Lower lobe of right lung (tissue), 2 donors: ENCODE measurements around the gene B4GALT5. TPM values are rescaled to one million over a fixed set of nuclear protein-coding genes. Genes with fewer than 3 reads are reported as not detected.

Source experiments
- ATAC-seq, 2 donors: fragments of 200-7000 bp; cut with Tn5 transposase; one replicate each; pipeline ENCODE4 v1.9.1; 2020 to 2022; ENCODE audit warnings: mild to moderate bottlenecking in 2 of 2, moderate library complexity in 2 of 2
- DNase-seq: peaks from one replicate; pipeline ENCODE4 v3.0.0-alpha.2; 2020
- H3K27ac ChIP-seq: fragments of 200-600 bp; one replicate; pipeline ENCODE4 v1.8.0; 2022
- H3K27me3 ChIP-seq: fragments of 200-600 bp; one replicate; pipeline ENCODE4 v1.8.0; 2022; ENCODE audit warnings: low read depth
- H3K36me3 ChIP-seq: fragments of 200-600 bp; one replicate; pipeline ENCODE4 v1.8.0; 2022; ENCODE audit warnings: mild to moderate bottlenecking
- H3K4me1 ChIP-seq: fragments of 200-600 bp; one replicate; pipeline ENCODE4 v1.8.0; 2022
- H3K4me3 ChIP-seq: fragments of 200-600 bp; one replicate; pipeline ENCODE4 v1.8.0; 2022; ENCODE audit warnings: mild to moderate bottlenecking
- H3K9me3 ChIP-seq: fragments of 200-600 bp; one replicate; pipeline ENCODE4 v1.8.0; 2022
- CTCF ChIP-seq: fragments of 200-600 bp; IDR thresholded peaks from one replicate; pipeline ENCODE4 v1.8.0; 2022; ENCODE audit warnings: antibody characterized with exemption, mild to moderate bottlenecking
- intact Hi-C: fragments of 100-400 bp; cut with DNase I; formaldehyde crosslinking; loops from one replicate; pipeline ENCODE4 v1.11.0; 2022
- total RNA-seq: library from RNA; stranded (reverse); fragmentation: NEBNext Ultra II Directional; extraction: Animal tissue kit (Norgen Biotek cat#: 25700); gene quantifications from one replicate; pipeline ENCODE4 v1.2.1, GENCODE V29; 2021
- donor health status: DM: no; HTN: yes; CAD: no; lungs with severe emphysema.

The B4GALT5 gene
- total RNA-seq, 1 donor from 2014 or later = 39.5 TPM

- no peaks in the 10 kb centered on the region for H3K9me3 ChIP-seq
- ATAC-seq (peak in 1 of 2 donors; percentile 26), DNase-seq (no peak)
- H3K27me3 ChIP-seq = no peaks in the 10 kb centered on the region
- H3K27ac ChIP-seq = no peak overlapping the region
- H3K36me3 ChIP-seq = no peaks in the 10 kb centered on the region
- no peaks in the 10 kb centered on the region for H3K4me1 ChIP-seq
- intact Hi-C loops = loop anchor here (10.0 kb wide), 1 partner anchor 58 kb away; no protein-coding TSS in a partner anchor
- TF ChIP-seq CTCF = no peak
- H3K4me3 ChIP-seq = no peak overlapping the region
Observed at GRCh38 chr20:49602345-49603208, 111.1 kb downstream of the B4GALT5 start.

- Histone ChIP-seq H3K36me3 (no peaks in the 10 kb centered on the region), H3K9me3 (no peaks in the 10 kb centered on the region), H3K4me1 (peaks cover 8% of the 10 kb centered on the region), H3K4me3 (no peak overlapping the region), H3K27me3 (no peaks in the 10 kb centered on the region), H3K27ac (no peak overlapping the region)
- no peak for TF ChIP-seq CTCF
- ATAC-seq = no peak
- DNase-seq = peak; percentile 3
- intact Hi-C loops = loop anchor here (10.0 kb wide), 1 partner anchor 57 kb away; no protein-coding TSS in a partner anchor
Observed at GRCh38 chr20:49601153-49601924, 112.3 kb downstream of the B4GALT5 start.

GRCh38 chr20:49599746-49600113 is 113.9 kb downstream of the B4GALT5 start:
- no peak overlapping the region for H3K27ac ChIP-seq
- intact Hi-C loops = loop anchor here (10.0 kb wide), 1 partner anchor 55 kb away; no protein-coding TSS in a partner anchor
- no peak overlapping the region for H3K4me3 ChIP-seq
- no peak for TF ChIP-seq CTCF
- no peak for DNase-seq
- ATAC-seq = no peak
- no peaks in the 10 kb centered on the region for H3K9me3 ChIP-seq
- H3K36me3 ChIP-seq = no peaks in the 10 kb centered on the region
- H3K27me3 ChIP-seq = no peaks in the 10 kb centered on the region
- peaks cover 22% of the 10 kb centered on the region for H3K4me1 ChIP-seq

- Histone ChIP-seq H3K27me3 (no peaks in the 10 kb centered on the region), H3K36me3 (no peaks in the 10 kb centered on the region), H3K27ac (no peak overlapping the region), H3K9me3 (no peaks in the 10 kb centered on the region), H3K4me3 (no peak overlapping the region), H3K4me1 (peaks cover 39% of the 10 kb centered on the region)
- intact Hi-C loops = no loop called here
- TF ChIP-seq CTCF = no peak
- no peak for ATAC-seq
- DNase-seq = peak; percentile 12
Observed at GRCh38 chr20:49597825-49598395, 115.8 kb downstream of the B4GALT5 start.

GRCh38 chr20:49595811-49596561 is 117.7 kb downstream of the B4GALT5 start:
- Histone ChIP-seq H3K4me3 (no peak overlapping the region), H3K27me3 (no peaks in the 10 kb centered on the region), H3K27ac (peak overlapping the region; percentile 64), H3K36me3 (no peaks in the 10 kb centered on the region), H3K4me1 (peaks cover 39% of the 10 kb centered on the region), H3K9me3 (no peaks in the 10 kb centered on the region)
- no peak for TF ChIP-seq CTCF
- ATAC-seq = peak in 1 of 2 donors; percentile 6
- no peak for DNase-seq
- intact Hi-C loops = no loop called here
